NCI-H774 (cell line): ENCODE measurements around the gene ATP5PD.
"Not testable (repeated sequence)": the region's sequence is repeated elsewhere in the genome, so short reads cannot be mapped to it uniquely, and the experiment has no call there.

Experiments used
- DNase-seq: peaks from one replicate; lab custom pipeline; 2025; lab: John Stamatoyannopoulos, UW

The ATP5PD gene

GRCh38 chr17:75077496-75078283 lies 30.9 kb upstream of the ATP5PD start:
- peak; percentile 42 for DNase-seq

GRCh38 chr17:75077072-75077495 lies 30.3 kb upstream of the ATP5PD start:
- DNase-seq, result no peak

GRCh38 chr17:75075597-75076336 lies 29.0 kb upstream of the ATP5PD start:
- no peak for DNase-seq

- DNase-seq, result no peak
Observed at GRCh38 chr17:75074532-75074931, 27.8 kb upstream of the ATP5PD start.

GRCh38 chr17:75073618-75074047 lies 26.9 kb upstream of the ATP5PD start:
- no peak for DNase-seq

GRCh38 chr17:75072909-75073308 lies 26.1 kb upstream of the ATP5PD start:
- DNase-seq, result not testable (repeated sequence)

- not testable (repeated sequence) for DNase-seq
Observed at GRCh38 chr17:75071478-75072271, 24.9 kb upstream of the ATP5PD start.

GRCh38 chr17:75069783-75070182 lies 23.0 kb upstream of the ATP5PD start:
- no peak for DNase-seq

GRCh38 chr17:75068750-75069149 lies 22.0 kb upstream of the ATP5PD start:
- no peak for DNase-seq

- DNase-seq, result no peak
Observed at GRCh38 chr17:75067856-75068255, 21.1 kb upstream of the ATP5PD start.

- DNase-seq, result no peak
Observed at GRCh38 chr17:75065562-75066151, 18.9 kb upstream of the ATP5PD start.

GRCh38 chr17:75064867-75065561 lies 18.2 kb upstream of the ATP5PD start:
- DNase-seq, result no peak

GRCh38 chr17:75064460-75064859 lies 17.7 kb upstream of the ATP5PD start:
- DNase-seq, result no peak

- no peak for DNase-seq
Observed at GRCh38 chr17:75064040-75064439, 17.3 kb upstream of the ATP5PD start.

GRCh38 chr17:75063626-75064025 lies 16.9 kb upstream of the ATP5PD start:
- DNase-seq, result no peak

GRCh38 chr17:75063201-75063600 lies 16.4 kb upstream of the ATP5PD start:
- no peak for DNase-seq

- DNase-seq, result no peak
Observed at GRCh38 chr17:75061618-75062017, 14.8 kb upstream of the ATP5PD start.

GRCh38 chr17:75061055-75061438 lies 14.3 kb upstream of the ATP5PD start:
- DNase-seq, result no peak

GRCh38 chr17:75060434-75061054 lies 13.8 kb upstream of the ATP5PD start:
- no peak for DNase-seq

- DNase-seq, result no peak
Observed at GRCh38 chr17:75059369-75060345, 12.9 kb upstream of the ATP5PD start.
